Left kidney (tissue), 8 donors: ENCODE results near the gene RPL28. TPM values are rescaled to one million over a fixed set of nuclear protein-coding genes. Genes with fewer than 3 reads are reported as not detected.

ENCODE experiments used
- DNase-seq: peaks from one replicate; pipeline ENCODE4 v3.0.0-alpha.2; 2013
- long read RNA-seq, 8 donors: transcript quantifications; one replicate each; lab custom pipeline, GENCODE V29; 2026
- polyA plus RNA-seq: library from polyadenylated mRNA; unstranded; fragments of 120-200 nt; gene quantifications from one replicate; pipeline ENCODE4 v1.2.1, GENCODE V29; 2013; ENCODE audit not compliant: insufficient read length

RPL28 gene
- 746 TPM for polyA plus RNA-seq
- long read RNA-seq, donor 1, full-length matches to known transcripts: 1,229 of 1,578 reads
- long read RNA-seq, donor 1, partial matches to known transcripts: 281 of 1,578 reads
- long read RNA-seq, donor 1, other reads (novel, unspliced or antisense): 68 of 1,578 reads
- long read RNA-seq, donor 2, full-length matches to known transcripts: 909 of 1,081 reads
- long read RNA-seq, donor 2, partial matches to known transcripts: 134 of 1,081 reads
- long read RNA-seq, donor 2, other reads (novel, unspliced or antisense): 38 of 1,081 reads
- long read RNA-seq, donor 3, full-length matches to known transcripts: 755 of 886 reads
- long read RNA-seq, donor 3, partial matches to known transcripts: 82 of 886 reads
- long read RNA-seq, donor 3, other reads (novel, unspliced or antisense): 49 of 886 reads
- long read RNA-seq, donor 4, full-length matches to known transcripts: 144 of 214 reads
- long read RNA-seq, donor 4, partial matches to known transcripts: 70 of 214 reads
- long read RNA-seq, donor 4, other reads (novel, unspliced or antisense): 0 of 214 reads
- long read RNA-seq, donor 5, full-length matches to known transcripts: 1,494 of 1,796 reads
- long read RNA-seq, donor 5, partial matches to known transcripts: 228 of 1,796 reads
- long read RNA-seq, donor 5, other reads (novel, unspliced or antisense): 74 of 1,796 reads
- long read RNA-seq, donor 6, full-length matches to known transcripts: 957 of 1,204 reads
- long read RNA-seq, donor 6, partial matches to known transcripts: 192 of 1,204 reads
- long read RNA-seq, donor 6, other reads (novel, unspliced or antisense): 55 of 1,204 reads
- long read RNA-seq, donor 7, full-length matches to known transcripts: 1,553 of 2,035 reads
- long read RNA-seq, donor 7, partial matches to known transcripts: 264 of 2,035 reads
- long read RNA-seq, donor 7, other reads (novel, unspliced or antisense): 218 of 2,035 reads
- long read RNA-seq, donor 8, full-length matches to known transcripts: 380 of 484 reads
- long read RNA-seq, donor 8, partial matches to known transcripts: 85 of 484 reads
- long read RNA-seq, donor 8, other reads (novel, unspliced or antisense): 19 of 484 reads

- peak; percentile 99 for DNase-seq
Measured at GRCh38 chr19:55385724-55386492, at the start of gene RPL28. TSS of gene RPL28 (plus strand) at chr19:55385932. CDS start at chr19:55386358, 426 bp downstream.

DNA sequence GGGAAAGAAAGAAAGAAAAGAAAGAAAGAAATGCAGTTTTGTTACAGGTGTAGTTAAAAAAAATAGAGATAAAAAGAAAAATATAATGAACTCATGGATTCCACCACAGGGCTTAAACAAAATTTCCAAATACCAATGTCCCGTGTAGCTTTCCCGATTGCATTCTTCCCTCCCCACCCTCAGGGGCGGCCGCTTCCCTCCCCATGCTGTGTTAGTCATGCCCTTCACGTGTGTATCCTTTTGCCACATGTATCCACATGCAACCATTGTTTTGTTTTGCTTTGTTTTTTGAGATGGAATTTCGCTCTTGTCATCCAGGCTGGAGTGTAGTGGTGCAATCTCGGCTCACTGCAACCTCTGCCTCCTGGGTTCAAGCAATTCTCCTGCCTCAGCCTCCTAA, 49.6 kb upstream of the RPL28 start:
- no peak for DNase-seq

GRCh38 chr19:55339105-55339888, 46.4 kb upstream of the RPL28 start, which contains the start of gene KMT5C:
TSS of gene KMT5C (plus strand) at chr19:55339876. CDS start at chr19:55341937, 2,061 bp downstream.
- DNase-seq: peak; percentile 100

DNA sequence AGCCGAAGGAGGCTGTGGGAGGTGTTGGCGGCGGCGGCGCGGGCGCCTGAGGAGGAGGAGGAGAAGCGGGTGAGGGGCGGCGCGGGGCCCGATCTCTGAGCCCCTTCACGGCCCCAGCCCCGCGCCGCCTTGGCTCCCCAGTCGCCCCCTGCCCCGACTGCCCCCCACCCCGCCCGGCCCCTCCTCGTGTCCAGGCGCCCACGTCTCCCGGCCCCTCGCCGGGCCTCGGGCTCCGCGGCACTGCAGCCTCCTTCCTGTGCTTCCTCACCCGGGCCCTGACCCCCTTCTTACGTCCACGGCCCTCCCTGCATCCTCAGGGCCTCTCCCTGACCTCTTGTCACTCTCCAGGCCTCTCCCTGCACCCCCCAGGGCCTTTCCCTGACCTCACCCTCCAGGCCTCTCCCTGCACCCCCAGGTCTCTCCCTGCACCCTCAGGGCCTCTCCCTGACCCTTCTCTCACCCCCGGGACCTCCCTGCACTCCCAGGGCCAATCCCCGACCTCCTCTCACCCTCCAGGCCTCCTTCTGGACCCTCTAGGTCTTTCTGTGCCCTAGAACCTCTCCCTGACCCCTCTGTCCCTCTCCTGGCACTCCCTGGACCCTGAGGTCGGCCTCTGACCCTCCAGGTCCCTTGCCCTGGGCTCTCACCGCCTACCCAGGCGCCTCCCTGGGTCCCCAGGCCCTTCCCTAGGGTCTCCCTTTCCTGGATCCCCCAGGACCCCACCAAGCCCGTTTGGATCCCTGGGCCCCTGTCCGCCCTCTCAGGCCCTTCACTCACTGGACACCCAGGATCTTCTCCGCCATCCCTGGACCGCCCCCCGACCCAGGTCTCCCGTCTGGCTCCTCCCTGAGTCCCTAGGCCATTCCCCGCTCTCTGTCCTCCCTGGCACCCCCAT, 45.6 kb upstream of the RPL28 start:
- no peak for DNase-seq

DNA sequence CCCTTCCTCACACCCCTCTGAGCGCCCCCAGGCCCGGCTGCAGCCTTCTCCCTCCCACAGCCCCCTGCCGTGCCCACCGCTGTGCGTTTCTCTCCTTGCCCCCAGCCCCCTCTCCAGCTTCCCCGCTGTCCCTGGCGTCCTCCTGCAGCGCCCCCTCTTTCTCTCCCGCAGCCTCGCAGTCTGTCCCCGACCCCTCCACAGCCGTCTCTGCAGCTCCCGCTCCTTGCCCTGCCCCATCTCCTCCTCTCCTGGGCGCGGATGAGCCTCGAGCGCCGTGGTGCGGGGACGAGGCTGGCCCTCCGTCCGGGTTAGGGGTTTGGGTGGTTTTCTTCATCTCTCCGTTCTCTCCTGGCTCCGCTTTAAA, 45.0 kb upstream of the RPL28 start:
- no peak for DNase-seq

DNA sequence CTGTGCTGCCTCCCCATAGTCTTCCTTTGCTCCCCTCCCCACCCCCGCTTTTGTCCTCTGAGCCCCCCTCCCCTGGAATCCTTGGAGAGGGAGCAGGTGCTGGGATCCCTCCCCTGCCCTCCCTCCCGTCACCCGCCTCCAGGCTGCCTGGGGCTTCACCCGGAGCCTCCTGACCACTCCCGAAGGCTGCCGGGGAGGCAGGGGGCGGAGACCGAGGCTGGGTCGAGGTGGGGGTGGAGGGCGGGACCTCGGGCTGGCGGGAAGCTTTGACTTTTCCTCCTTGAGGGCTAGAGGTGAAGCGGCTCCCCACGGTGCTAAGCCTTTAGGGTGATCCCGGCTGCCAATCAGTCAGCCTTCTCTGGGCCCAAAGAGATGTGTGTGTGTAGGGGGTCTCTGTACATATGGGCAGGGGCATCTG, 44.6 kb upstream of the RPL28 start:
- DNase-seq: peak; percentile 74

- no peak for DNase-seq
Measured at GRCh38 chr19:55341595-55342531, 43.9 kb upstream of the RPL28 start.

- DNase-seq: no peak
Measured at GRCh38 chr19:55344444-55344843, 41.3 kb upstream of the RPL28 start.

GRCh38 chr19:55345101-55345817, 40.5 kb upstream of the RPL28 start:
- DNase-seq: no peak

DNA sequence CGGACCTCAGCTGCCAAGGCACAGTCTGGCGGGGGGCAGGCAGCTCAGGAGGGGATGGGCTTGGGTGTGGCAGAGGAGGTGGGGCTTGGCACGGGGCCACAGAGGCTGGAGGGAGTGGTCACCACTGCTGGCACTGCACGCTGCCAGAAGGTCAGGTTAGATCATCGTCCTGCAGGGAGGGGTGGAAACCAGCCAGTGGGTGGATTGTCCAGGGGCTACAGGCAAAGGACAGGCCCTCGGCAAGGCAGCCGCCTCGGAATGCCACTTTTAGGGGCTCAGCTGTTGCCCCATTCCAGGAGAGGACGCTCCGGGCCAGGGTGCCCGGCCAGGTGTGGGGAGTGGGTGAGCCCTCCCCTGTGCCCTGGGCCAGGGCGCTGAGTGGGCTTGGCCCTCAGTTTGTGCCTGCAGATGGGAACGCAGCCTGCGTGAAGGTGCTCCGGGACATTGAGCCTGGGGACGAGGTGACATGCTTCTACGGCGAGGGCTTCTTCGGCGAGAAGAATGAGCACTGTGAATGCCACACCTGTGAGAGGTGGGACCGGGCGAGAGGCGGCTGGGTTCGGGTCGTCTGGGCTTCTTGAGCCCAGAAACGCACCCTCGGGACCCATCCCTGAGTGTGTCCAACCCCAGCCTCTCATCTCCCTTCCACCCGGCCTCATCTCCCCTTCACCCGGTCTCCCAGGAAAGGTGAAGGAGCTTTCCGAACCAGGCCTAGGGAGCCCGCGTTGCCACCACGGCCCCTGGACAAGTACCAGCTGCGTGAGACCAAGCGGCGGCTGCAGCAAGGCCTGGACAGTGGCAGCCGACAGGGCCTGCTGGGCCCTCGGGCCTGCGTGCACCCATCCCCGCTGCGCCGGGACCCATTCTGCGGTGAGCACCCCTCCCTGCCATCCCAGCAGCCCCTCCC, 39.7 kb upstream of the RPL28 start:
- DNase-seq: no peak

- DNase-seq: no peak
Measured at GRCh38 chr19:55346725-55347441, 38.8 kb upstream of the RPL28 start.

GRCh38 chr19:55347442-55348009, 38.2 kb upstream of the RPL28 start:
- no peak for DNase-seq

DNA sequence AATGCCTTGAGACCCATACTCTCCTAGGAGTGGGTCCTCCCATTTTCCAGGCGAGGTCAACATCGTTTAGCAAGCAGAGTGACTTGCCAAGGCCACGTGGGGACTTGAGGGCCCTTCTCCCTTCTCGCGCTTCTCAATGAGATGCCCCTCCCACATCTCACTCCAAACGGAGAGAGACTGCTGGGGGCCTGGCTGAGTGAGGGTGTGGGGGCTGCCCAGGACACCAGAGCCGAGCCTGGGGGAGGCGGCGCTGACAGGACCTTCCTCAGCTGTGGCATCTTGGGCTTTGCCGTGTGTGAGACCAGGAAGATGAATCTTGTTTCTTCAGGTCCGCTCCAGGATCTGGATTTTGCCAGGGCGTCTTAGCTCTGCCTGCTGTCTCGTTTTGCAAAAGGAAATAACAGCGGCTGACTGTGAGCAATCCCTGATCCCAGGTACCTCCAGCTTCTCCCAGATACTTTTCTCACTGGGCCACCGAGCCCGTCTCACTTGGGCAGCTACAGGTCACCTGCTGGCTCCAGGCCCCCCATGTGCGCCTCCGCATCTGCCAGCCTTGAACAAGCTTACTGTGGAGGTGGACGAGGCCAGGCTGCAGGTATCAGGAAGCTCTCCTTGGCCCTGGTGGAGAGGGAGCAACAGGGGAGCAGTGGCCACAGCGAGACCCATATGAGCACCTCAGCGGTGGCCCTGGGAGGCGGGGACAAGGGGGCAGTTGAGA, 37.3 kb upstream of the RPL28 start:
- DNase-seq: peak; percentile 55

DNA sequence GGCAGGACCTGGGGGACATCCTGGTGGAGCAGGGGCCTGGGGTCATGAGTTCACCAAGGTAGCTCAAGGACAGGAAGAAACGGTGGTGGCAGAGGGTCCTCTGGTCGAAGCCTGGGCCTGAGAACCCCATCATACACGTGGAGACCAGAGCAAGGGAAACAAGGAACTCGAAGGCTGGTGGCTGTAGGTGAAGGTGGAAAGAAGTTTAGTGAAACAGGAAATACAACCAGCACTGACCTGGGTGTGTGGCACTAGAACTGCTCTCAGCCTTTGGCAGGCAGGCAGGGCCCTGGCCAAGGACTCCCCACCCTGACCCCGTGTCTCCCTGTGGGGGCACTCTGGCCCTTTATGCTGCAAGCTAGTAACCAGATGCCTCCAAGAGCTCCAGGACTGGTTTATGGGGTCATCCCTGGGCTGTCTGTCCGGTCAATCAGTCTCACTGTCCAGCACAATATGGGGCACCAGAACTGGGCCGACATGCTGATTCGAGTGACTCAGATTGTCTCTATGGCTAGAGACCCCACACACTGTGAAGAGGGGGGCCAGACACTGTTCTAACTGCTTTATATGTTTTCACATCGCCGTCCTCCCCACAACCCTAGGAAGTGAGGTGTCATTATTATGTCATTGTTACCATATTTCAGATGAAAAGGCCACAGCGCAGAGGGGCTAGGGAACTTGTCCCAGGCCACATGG, 35.0 kb upstream of the RPL28 start:
- no peak for DNase-seq
